ENCODE results near the gene ADM5.

The ADM5 gene

GRCh38 chr19:49658566-49659442 is 30.6 kb upstream of the ADM5 start:
- no peak for DNase-seq

DNA sequence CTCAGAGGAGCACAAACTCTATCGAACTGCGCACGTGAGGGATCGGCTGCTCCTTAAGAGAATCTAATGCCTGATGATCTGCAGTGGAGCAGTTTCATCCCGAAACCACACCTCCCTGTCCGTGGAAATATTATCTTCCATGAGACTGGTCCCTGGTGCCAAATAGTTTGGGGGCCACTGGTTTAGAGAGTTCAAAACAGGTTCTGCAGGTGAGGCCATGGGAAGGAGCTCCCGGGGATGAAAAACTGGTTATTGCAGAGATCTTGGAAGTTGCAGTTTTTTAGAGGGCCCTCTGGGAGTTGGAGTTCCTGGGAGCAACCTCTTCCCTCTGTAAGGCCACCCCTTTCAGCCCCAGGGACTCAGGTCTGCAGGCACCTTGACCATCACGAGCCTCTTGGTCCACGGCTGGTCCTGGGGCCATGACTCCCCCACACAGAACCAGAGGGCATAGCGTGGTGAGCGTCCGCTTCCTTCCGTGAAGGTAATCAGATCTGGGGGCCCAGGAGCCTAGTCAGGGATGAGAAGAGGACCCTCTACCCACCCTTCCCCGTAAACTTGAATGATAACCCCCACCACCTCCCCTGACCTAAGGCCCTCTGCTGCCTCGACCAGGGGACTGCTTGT is 28.9 kb upstream of the ADM5 start:
- DNase-seq, result no peak

DNA sequence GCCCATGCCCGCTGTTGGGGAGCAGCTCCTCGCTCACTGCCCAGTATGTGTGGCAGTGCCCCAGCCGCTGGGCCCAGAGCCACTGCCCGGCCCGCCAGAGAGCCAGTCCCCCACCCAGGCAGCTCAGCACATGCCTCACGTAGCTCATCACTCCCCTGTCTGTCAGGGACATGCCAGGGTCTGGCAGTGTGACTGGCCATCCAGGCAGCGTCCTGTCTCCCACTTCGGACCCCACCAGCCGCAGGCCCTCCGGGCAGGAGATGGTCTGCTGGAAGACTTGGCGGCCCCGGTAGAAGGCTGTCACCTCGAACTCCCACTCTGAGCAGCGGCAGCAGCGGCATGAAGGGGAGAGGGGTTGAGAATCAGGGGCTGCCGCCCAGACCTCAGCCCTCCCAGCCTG is 27.4 kb upstream of the ADM5 start:
- DNase-seq, result no peak

- DNase-seq, result no peak
Measured at GRCh38 chr19:49663224-49663623, 26.2 kb upstream of the ADM5 start.

DNA sequence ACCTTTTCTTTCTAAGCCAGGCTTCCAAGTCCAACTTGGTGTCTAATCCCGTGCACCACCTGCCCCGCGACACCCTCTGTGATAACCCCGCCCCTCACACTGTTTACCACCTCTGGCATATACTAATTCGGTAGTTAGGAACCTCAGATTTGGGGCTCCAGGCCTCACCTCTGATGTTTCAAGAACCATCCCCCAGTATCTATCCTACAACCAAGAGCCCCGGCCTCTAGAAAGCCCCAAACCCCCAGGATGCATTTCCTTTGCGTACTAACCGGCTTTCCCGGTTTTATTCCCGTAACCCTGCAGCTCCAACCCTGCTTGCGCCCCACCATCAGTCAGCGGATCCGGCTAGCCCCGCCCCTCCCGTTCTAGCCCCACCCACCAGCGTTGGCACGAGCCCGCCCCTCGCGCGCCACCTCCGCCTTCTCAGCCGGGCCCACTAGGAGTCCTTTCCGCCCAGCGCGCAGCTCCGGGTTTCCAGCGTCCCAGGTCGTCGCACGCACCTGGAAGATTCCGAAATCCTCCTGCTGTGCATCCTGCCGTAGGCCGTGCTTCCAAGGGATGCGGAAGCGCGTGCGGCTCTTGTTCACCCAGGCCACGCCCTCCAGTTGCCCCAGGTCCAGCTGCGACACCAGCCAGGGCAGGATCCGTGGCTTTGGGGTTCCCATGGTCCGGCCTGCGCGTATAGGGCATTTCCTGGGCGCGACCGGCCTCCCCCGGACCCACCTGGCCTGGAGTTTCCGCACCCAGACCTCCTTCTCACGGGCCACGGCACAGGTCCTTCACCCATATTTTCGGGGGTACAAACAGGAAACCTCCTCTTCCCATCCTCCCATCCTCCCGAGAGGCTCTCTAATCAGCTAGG is 25.0 kb upstream of the ADM5 start:
- peak; percentile 97 for DNase-seq

DNA sequence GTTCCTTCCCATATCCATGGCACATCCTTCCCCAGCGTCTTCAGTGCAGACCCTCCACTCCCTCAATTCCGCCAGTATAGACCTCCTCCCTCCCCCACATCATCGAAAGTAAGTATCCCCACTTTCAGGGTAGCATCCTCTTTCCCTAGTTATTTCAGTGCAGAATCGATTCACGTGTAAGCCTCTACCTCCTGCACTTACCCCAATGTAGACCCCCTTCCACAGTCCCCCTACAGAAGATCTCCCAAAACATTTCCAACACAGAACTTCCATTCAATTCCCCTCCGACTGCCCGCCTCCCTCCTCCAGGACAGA is 24.4 kb upstream of the ADM5 start:
- DNase-seq, result peak; percentile 14

DNA sequence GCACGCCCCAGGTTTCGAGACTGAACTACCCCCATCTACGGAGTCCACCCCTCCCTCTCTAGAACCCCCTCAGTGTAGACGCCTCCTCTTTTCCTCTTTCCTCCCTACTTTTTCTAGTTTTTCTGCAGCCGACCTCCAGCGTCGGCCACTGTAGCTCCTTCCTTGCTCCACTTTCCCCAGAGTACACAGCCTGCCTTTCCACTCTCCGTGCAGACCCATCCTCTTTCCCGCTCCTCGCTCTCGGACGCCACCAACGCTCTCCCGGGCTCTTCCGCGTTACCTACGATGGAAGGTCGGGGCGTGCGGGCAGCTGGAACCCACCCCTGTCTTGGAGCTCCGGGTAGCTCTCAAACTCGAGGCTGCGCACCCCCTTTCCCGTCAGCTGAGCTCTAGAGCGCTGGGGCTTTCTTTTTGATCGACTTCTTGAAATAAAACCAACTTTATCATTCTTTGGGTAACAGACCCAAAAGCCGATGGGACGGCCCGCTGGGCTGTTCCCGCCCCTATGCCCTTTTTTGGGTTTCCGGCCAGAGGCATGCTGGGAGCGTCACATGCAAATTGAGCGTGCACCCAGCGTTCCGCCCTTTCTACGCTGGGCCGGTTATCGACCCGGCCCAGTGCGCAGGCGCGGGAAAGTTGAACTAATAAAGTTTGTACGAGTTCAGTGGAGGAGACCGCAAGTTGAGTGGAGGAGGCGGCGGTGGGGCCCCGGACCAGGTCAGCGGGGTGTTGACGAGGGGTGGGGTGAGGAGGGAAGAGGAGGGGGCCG is 23.9 kb upstream of the ADM5 start, which contains the start of the genes BCL2L12 and IRF3:
Gene BCL2L12, plus strand, starts transcription at position 583 of the 769 bp plus-strand sequence. CDS start 760 bp downstream, outside the sequence.
Gene IRF3, minus strand, starts transcription at position 507 of the 769 bp plus-strand sequence. CDS start 1,019 bp downstream, outside the sequence.
- peak; percentile 99 for DNase-seq

- DNase-seq, result no peak
Measured at GRCh38 chr19:49666120-49666444, 23.3 kb upstream of the ADM5 start.

- no peak for DNase-seq
Measured at GRCh38 chr19:49667473-49667872, 21.9 kb upstream of the ADM5 start.

DNA sequence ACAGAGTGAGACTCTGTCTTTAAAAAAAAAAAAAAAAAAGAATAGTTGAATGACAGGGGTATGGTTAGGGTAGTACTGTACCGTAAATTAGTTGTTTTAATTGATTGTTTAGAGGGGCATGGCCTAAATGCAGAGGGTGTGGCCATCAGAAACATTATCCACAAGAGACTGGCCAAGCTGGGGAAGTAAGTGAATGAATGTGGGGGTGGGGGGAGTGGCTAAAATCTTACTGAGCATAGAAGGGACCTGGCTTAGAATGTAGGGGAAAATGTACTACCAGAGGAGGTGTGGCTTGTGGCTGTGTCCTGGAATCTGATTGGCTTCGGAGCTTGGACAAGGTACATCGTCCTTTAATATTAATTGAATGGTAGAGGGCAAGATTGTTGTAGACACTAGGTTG is 19.9 kb upstream of the ADM5 start:
- DNase-seq, result no peak

DNA sequence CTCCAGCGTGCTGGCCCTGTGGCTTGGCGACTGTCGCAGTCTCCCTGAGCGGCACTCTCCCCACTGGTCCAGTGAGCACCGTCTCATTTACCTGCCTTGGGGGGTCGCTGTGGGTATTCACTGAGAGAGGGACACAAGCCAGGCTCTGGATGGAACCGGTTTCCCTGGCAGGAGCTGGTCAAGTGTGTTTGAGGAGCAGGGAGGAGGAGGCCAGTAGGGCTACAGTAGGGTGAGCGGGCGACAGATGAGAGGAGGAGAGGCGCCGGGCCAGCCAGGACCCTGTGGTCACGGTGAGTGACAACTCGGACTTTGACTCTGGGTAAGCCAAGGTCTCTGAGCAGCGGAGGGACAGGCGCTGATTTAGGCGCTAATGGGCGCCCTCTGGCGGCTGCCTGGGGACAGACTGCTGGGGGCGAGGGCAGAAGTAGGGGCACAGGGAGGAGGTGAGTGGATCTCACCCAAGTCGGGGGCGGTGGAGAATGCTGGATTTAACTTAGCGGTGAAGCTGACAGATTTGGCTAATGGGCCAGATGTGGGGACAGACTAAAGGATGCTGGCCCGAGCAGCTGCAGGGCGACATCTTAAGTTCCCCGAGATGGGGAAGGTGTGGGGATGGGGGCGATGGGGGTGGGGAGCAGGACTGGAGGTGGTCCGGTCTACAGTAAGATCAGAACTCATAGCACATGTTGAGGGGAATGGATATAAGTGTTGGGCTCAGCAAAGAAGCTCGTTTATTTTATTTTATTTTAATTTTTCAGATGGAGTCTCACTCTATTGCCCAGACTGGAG is 17.1 kb upstream of the ADM5 start:
- peak; percentile 84 for DNase-seq

- peak; percentile 84 for DNase-seq
Measured at GRCh38 chr19:49676136-49676783, 13.1 kb upstream of the ADM5 start.

- DNase-seq, result peak; percentile 99
Measured at GRCh38 chr19:49676784-49677230, 12.6 kb upstream of the ADM5 start.

DNA sequence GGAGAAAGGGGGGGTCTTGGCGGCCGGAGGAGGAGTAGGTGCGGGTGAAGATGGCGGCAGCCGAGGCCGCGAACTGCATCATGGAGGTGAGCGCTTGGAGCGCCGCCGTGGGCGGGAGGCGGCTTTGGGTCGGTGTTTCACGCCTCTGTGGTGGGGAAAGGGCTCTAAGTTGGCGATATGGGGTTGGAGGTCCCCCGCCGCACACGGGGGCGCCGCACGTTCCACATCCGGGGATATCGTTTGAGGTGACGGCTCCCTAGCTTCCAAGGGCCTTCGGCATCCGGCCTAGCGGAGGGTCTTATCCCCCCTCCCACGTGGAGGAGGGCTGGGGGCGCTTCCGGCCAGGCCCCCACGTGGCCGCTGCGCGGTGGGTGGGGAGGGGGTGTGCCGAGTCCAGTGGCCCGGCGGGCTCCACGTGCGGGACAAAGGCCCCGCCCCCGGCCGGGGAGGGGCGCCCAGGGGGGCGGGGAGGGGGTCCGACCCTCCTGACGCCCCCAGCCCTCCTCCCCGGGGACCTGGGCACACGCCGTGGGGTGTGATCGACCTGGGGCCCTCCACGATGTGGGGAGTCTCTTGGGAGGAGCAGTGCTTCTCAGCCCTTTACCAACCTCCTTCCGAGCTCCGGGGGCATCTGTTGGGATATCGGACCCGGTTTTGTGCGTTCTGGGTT is 12.0 kb upstream of the ADM5 start, which contains the start of gene PRMT1:
Gene PRMT1, plus strand, starts transcription at position 41 of the 670 bp plus-strand sequence. Its CDS starts 10 bp downstream, at position 51.
- peak; percentile 44 for DNase-seq

DNA sequence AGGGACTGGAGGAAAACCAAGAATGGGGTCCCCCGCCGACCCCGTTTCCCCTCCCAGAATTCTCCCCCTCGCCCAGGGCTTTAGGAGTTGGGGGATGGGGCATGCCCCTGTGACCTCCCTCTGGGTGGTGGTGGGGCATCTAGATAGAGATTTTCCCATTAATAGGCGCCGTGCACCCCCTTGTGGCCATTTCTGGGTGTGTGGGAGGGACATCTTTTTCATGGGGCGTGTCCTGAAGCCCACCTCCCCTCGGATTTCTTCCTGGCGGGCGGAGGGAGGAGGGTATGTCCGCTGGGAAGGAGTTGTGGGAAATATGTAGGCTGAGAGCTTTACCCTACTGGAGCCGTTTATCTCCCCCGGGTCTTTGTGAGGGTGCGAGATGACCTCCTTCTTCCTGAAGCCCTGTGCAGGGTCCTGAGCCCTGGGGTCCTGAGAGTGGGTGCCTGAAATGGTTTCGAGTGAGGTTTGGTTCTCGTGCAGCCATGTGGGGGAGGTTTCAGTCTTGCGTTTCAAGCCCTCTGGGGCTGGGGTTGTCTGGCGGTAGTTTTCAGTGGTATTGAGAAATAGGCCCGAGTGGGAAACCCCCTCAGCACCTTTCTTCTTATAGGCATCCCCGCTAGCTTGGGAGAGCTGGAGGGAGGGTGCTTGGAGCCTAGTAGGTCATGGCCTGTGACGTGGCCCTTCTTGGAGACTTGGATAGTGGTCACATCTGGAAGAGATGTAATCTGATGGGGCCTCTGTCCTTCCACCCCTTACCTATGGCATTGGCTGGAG is 11.3 kb upstream of the ADM5 start:
- peak; percentile 84 for DNase-seq

DNA sequence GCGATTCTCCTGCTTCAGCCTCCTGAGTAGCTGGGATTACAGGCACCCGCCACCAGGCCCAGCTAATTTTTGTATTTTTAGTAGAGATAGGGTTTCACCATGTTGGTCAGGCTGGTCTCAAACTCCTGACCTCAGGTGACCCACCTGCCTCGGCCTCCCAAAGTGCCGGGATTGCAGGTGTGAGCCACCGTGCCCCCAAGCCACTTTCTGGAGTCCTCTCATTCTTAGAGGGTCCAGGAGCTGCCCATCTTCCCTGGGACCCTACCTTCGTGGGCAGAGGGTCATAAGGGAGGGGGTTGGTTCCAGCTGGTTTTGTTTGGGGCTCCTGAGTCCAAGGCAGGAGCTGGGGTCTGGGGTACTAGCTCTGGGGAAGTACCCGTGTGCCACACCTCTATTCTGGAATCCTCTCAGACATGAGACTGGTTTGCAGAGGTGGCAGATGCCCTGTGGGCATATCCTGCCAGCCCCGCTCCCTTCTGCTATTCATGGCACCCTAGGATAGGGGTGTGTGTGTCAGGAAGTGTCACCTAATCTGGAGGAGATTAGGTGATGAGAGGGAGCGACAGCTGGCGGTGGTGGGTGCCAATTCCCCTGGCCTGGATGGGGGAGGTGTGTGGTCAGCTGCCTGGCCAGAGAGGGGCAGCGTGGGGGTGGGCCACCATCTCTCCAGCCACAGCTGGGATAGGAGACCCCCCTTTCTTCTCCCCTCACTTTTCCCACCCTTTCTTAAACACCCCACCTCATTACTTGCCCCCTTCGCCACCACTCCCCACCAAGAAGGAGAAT is 10.2 kb upstream of the ADM5 start:
- no peak for DNase-seq

DNA sequence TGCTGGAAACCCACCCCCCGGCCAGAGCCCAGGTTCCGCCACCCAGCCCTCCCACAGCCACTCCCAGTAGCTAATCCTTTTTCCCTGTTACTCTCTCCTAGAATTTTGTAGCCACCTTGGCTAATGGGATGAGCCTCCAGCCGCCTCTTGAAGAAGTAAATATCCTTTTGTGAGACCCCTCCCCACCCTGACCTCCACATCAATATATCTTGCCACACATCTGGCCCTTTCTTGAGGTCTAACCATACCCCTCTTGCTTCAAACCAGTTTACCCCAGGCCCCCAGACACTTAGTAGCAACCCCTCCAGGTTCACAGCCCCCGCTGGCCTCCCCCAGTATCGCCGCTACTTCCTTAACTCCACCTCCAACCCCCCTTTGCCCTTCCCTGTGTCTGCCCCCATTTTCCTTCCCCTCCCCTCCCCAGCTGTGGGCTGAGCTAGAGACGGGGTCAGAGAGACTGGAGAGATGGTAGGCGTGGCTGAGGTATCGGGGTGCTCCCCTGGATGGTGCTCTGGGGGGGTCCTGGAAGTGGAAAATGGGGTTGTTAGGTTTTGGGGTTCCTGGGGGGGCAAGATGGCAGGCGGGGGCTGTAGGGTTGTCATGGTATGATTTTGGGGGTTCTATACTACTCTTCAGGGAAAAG is 9.5 kb upstream of the ADM5 start:
- DNase-seq, result no peak

All from CD4-positive, alpha-beta T cell treated with Interleukin-17A for 4 hours (primary cell).